ENCODE measurements around the gene SEMA3B. TPM values are rescaled to one million over a fixed set of nuclear protein-coding genes. Genes with fewer than 3 reads are reported as not detected.
A peak's percentile ranks its signal among the peaks of the same experiment; 100 is the strongest.

SEMA3B gene
- total RNA-seq, 1 experiment from 2014 or later: 7.6 TPM

GRCh38 chr3:50299638-50299928, 30.6 kb downstream of the SEMA3B start:
- H3K9me3 Mint-ChIP-seq (ENCODE audit: unreplicated experiment): no peaks in the 10 kb centered on the region
- no peaks in the 10 kb centered on the region for H3K27me3 Mint-ChIP-seq (ENCODE audit: insufficient read depth, unreplicated experiment)
- H3K27ac Mint-ChIP-seq (ENCODE audit: low read depth, unreplicated experiment): peak overlapping the region; percentile 97
- peak overlapping the region; percentile 92 for H3K4me3 Mint-ChIP-seq (ENCODE audit: unreplicated experiment)
- intact Hi-C loops (cut with micrococcal nuclease): loop anchor here (1.0 kb wide), 1 partner anchor 22 kb away; no protein-coding TSS in a partner anchor
- no TSS peak for BruUV-seq (replicated peaks)
- ChIA-PET CTCF (interaction anchor here (0.6 to 5.7 kb wide), 10 partner anchors 22 to 1085 kb away, joined by 3 to 30 read pairs (median 4); partner anchors contain the start of gene HYAL2), POLR2A (interaction anchor here (0.5 to 3.3 kb wide), 18 partner anchors 9 to 1753 kb away, joined by 3 to 30 read pairs (median 4); partner anchors contain the start of genes GNAI2, HEMK1, RAD54L2 and TUSC2)
- no peak for DNase-seq (ENCODE audit: unreplicated experiment)
- H3K4me1 Mint-ChIP-seq (ENCODE audit: insufficient read depth, unreplicated experiment): peaks cover 7% of the 10 kb centered on the region
- no peak for TF ChIP-seq CTCF (IDR thresholded peaks at IDR 0.05; ENCODE audit: unreplicated experiment)
- H3K36me3 Mint-ChIP-seq (ENCODE audit: insufficient read depth, unreplicated experiment): no peaks in the 10 kb centered on the region

DNA sequence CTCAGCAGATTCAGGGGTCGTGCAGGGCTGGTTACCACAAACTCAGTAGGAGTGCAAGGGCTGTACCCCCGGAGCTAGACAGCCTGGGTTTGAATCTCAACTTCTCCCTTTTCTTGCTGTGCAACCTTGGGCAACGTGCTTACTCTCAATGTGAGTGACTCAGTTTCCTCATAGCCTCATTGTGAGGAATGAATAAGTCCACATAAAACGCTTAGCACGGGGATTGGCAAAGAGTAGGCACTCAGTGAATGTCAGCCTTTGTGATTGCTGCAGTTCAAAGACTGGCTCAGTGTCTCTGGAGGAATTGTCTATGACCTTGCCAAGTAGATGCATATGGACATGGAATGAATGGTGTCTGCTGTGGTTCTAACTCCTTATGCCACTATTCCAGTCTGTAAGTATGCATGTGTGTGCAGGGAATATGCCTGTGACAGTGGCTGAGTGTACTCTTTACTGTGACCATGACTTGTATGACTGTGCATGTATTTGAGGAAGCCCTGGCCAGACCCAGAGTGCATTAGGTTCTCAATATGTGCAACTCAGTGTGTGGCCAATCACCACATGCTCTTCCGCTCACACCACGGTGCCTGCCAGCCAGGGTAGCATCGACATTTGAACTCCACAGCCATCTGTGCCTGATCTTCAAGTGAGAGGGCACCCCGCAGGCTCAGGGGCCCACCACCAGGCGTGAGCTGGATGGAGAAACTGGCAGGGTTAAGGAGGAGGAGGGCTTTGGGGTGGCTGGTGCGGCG, 31.2 kb downstream of the SEMA3B start:
- no peaks in the 10 kb centered on the region for H3K27me3 Mint-ChIP-seq (ENCODE audit: insufficient read depth, unreplicated experiment)
- intact Hi-C loops (cut with micrococcal nuclease): loop anchor here (1.0 kb wide), 1 partner anchor 21 kb away; no protein-coding TSS in a partner anchor
- POLR2A ChIA-PET: interaction anchor here (0.5 to 3.3 kb wide), 16 partner anchors 8 to 1199 kb away, joined by 3 to 30 read pairs (median 5); partner anchors contain the start of genes GNAI2 and TUSC2
- peak overlapping the region; percentile 92 for H3K4me3 Mint-ChIP-seq (ENCODE audit: unreplicated experiment)
- no peaks in the 10 kb centered on the region for H3K9me3 Mint-ChIP-seq (ENCODE audit: unreplicated experiment)
- no peak for TF ChIP-seq CTCF (IDR thresholded peaks at IDR 0.05; ENCODE audit: unreplicated experiment)
- no peak for DNase-seq (ENCODE audit: unreplicated experiment)
- BruUV-seq (replicated peaks): TSS peak; percentile 91
- peak overlapping the region; percentile 97 for H3K27ac Mint-ChIP-seq (ENCODE audit: low read depth, unreplicated experiment)
- no peaks in the 10 kb centered on the region for H3K36me3 Mint-ChIP-seq (ENCODE audit: insufficient read depth, unreplicated experiment)
- CTCF ChIA-PET: interaction anchor here (0.6 to 5.7 kb wide), 10 partner anchors 23 to 1084 kb away, joined by 3 to 30 read pairs (median 3); partner anchors contain the start of gene HYAL2
- peaks cover 7% of the 10 kb centered on the region for H3K4me1 Mint-ChIP-seq (ENCODE audit: insufficient read depth, unreplicated experiment)

DNA sequence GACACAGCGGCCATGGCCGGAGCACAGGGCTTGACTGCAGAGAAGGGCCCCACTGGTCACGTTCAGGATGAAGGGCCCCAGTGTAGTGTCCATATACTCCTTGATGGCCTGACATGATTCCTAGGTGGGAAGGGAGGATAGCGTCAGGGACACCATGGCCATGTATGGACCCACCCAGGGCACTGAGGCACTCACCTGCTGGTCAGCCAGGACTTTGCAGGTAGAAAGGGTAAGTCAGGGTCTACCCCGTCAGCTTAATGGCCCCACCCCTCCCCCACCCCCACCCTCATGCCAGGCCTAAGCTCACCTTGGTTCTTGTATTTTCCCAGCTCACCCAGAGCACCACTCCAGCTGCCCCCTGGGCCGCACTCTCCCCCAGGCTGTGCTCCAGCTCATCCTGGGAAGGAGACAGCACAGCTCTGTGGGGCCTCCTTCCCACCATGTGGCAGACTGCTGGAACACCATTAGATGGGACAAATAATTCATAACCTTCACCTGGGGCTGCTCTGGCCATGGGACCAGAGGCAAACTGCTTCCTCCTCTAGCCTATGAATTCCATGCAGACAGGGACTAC, 31.8 kb downstream of the SEMA3B start:
- ChIA-PET CTCF (interaction anchor here (0.7 to 1.5 kb wide), 3 partner anchors 23 to 56 kb away, joined by 3 to 6 read pairs (median 3); partner anchors contain the start of gene HYAL2), POLR2A (interaction anchor here (1.4 to 3.3 kb wide), 4 partner anchors 9 to 33 kb away, joined by 3 to 24 read pairs (median 3); partner anchors contain the start of gene TUSC2)
- TF ChIP-seq CTCF (IDR thresholded peaks at IDR 0.05; ENCODE audit: unreplicated experiment): no peak
- peak overlapping the region; percentile 97 for H3K27ac Mint-ChIP-seq (ENCODE audit: low read depth, unreplicated experiment)
- intact Hi-C loops (cut with micrococcal nuclease): no loop called here
- H3K4me1 Mint-ChIP-seq (ENCODE audit: insufficient read depth, unreplicated experiment): peaks cover 7% of the 10 kb centered on the region
- H3K9me3 Mint-ChIP-seq (ENCODE audit: unreplicated experiment): no peaks in the 10 kb centered on the region
- no peaks in the 10 kb centered on the region for H3K36me3 Mint-ChIP-seq (ENCODE audit: insufficient read depth, unreplicated experiment)
- H3K27me3 Mint-ChIP-seq (ENCODE audit: insufficient read depth, unreplicated experiment): no peaks in the 10 kb centered on the region
- no peak for DNase-seq (ENCODE audit: unreplicated experiment)
- H3K4me3 Mint-ChIP-seq (ENCODE audit: unreplicated experiment): peak overlapping the region; percentile 92
- no TSS peak for BruUV-seq (replicated peaks)

Data from MCF 10A (cell line).